GM12874 (cell line): Measurements from ENCODE around the gene DMD.

Experiments used
- CTCF ChIP-seq: IDR thresholded peaks from 2 replicates; pipeline ENCODE4 v1.5.1; 2011; ENCODE audit warnings: low read depth, mild to moderate bottlenecking, control low read depth, low read length, moderate library complexity; ENCODE audit not compliant: insufficient read depth

DMD gene

GRCh38 chrX:32139476-32139875 is 1071.9 kb downstream of the DMD start:
- no peak for TF ChIP-seq CTCF

- TF ChIP-seq CTCF, result no peak
Measured at GRCh38 chrX:32137525-32137924, 1073.8 kb downstream of the DMD start.

- no peak for TF ChIP-seq CTCF
Measured at GRCh38 chrX:32126997-32127396, 1084.4 kb downstream of the DMD start.

GRCh38 chrX:32118832-32119231 is 1092.5 kb downstream of the DMD start:
- TF ChIP-seq CTCF, result no peak

- TF ChIP-seq CTCF, result no peak
Measured at GRCh38 chrX:32116047-32116446, 1095.3 kb downstream of the DMD start.

GRCh38 chrX:32087663-32088062 is 1123.7 kb downstream of the DMD start:
- TF ChIP-seq CTCF, result no peak

GRCh38 chrX:32084757-32085156 is 1126.6 kb downstream of the DMD start:
- no peak for TF ChIP-seq CTCF

- no peak for TF ChIP-seq CTCF
Measured at GRCh38 chrX:32048285-32048684, 1163.1 kb downstream of the DMD start.
